Measurements from ENCODE around the gene CLDN12.

DNA sequence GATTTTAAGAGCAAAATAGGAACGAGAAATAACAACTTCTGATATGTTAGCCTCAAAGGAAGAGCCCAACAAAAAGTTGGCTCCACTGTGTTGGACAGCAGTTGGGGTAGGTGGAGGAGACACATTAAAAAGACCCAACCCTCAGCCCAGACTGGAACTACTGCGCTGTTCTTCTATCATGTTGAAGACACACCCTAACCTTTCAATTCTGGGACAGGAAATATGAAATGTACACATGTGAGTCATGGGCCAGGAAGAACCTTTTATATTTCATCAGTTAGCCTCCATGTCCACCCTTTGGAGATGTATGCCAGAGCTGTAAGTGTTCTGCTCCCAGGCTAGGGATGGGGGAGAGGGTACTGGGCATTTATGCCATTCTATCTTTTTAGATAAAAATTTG, 22.1 kb downstream of the CLDN12 start:
- TF ChIP-seq CTCF (IDR thresholded peaks at IDR 0.05) (no peak), POLR2A (IDR thresholded peaks at IDR 0.05) (no peak), POLR2AphosphoS5 (IDR thresholded peaks at IDR 0.05) (no peak)
